HL-60 (cell line): ENCODE measurements around the gene MCU.
"Not testable (repeated sequence)": the region's sequence is repeated elsewhere in the genome, so short reads cannot be mapped to it uniquely, and the experiment has no call there.

Source experiments
- DNase-seq, 2 experiments: peaks; one replicate each; pipeline ENCODE4 v3.0.0-alpha.2; 2010 to 2020; ENCODE audit warnings: low read depth in 1 of 2, low spot score in 1 of 2
- H3K27ac ChIP-seq: fragments of 250-450 bp; sonication (Bioruptor Pico); replicated peaks from 2 replicates; pipeline ENCODE4 v1.5.1; 2020; ENCODE audit warnings: mild to moderate bottlenecking, moderate library complexity
- H3K27me3 ChIP-seq: fragments of 250-450 bp; sonication (Bioruptor Pico); 2 replicates; pipeline ENCODE4 v1.5.1; 2021; ENCODE audit warnings: mild to moderate bottlenecking, moderate library complexity; ENCODE audit not compliant: insufficient read depth, poor library complexity, severe bottlenecking
- H3K4me3 ChIP-seq: replicated peaks from 2 replicates; pipeline ENCODE4 v1.5.1; 2011; ENCODE audit warnings: mild to moderate bottlenecking, control low read depth, low read length; ENCODE audit not compliant: insufficient read depth
- CTCF ChIP-seq: IDR thresholded peaks from one replicate; pipeline ENCODE4 v1.5.1; 2011; ENCODE audit warnings: low read length, control low read depth, inconsistent platforms; ENCODE audit not compliant: insufficient read depth
- GABPA ChIP-seq: IDR thresholded peaks from 2 replicates; pipeline ENCODE4 v1.6.1; 2012; ENCODE audit warnings: low read depth
- POLR2AphosphoS5 ChIP-seq: IDR thresholded peaks from 2 replicates; pipeline ENCODE4 v1.6.1; 2012; ENCODE audit warnings: low read depth
- REST ChIP-seq: IDR thresholded peaks from 2 replicates; pipeline ENCODE4 v1.6.1; 2012; ENCODE audit warnings: low read depth; ENCODE audit not compliant: insufficient replicate concordance
- SPI1 ChIP-seq: IDR thresholded peaks from 2 replicates; pipeline ENCODE4 v1.6.1; 2012; ENCODE audit warnings: low read depth, mild to moderate bottlenecking, borderline replicate concordance

The MCU gene

GRCh38 chr10:72665925-72666324, 26.0 kb upstream of the MCU start:
- DNase-seq, result no peak
- Histone ChIP-seq H3K4me3 (no peak overlapping the region), H3K27me3 (no peaks in the 10 kb centered on the region), H3K27ac (no peak overlapping the region)
- no peak for TF ChIP-seq GABPA

- no peak for DNase-seq
- H3K4me3 ChIP-seq, result no peak overlapping the region
- no peak overlapping the region for H3K27ac ChIP-seq
- no peaks in the 10 kb centered on the region for H3K27me3 ChIP-seq
- TF ChIP-seq CTCF (no peak), POLR2AphosphoS5 (no peak), REST (no peak), SPI1 (no peak), GABPA (no peak)
These were observed 24.6 kb upstream of the MCU start for GRCh38 chr10:72667207-72667864.

- H3K4me3 ChIP-seq, result no peak overlapping the region
- H3K27ac ChIP-seq, result no peak overlapping the region
- no peaks in the 10 kb centered on the region for H3K27me3 ChIP-seq
- DNase-seq, result no peak
- TF ChIP-seq REST (no peak), POLR2AphosphoS5 (no peak), CTCF (no peak), SPI1 (no peak), GABPA (no peak)
These were observed 18.7 kb upstream of the MCU start for GRCh38 chr10:72673280-72673679.

GRCh38 chr10:72674174-72674573, 17.8 kb upstream of the MCU start:
- H3K27me3 ChIP-seq, H3K4me3 ChIP-seq, H3K27ac ChIP-seq, DNase-seq: not testable (repeated sequence)

GRCh38 chr10:72679838-72680241, 12.1 kb upstream of the MCU start:
- Histone ChIP-seq H3K4me3 (no peak overlapping the region), H3K27me3 (no peaks in the 10 kb centered on the region), H3K27ac (no peak overlapping the region)

More at GRCh38 chr10:72679838-72680241, 12.1 kb upstream of the MCU start:
- no peak for DNase-seq
- TF ChIP-seq SPI1, result no peak
